ENCODE results near the gene SEC61G.

Gene SEC61G

GRCh38 chr7:54757711-54758110, 1.3 kb downstream of the SEC61G start:
- DNase-seq, result no peak

GRCh38 chr7:54749200-54749599, 9.8 kb downstream of the SEC61G start:
- DNase-seq, result no peak

DNA sequence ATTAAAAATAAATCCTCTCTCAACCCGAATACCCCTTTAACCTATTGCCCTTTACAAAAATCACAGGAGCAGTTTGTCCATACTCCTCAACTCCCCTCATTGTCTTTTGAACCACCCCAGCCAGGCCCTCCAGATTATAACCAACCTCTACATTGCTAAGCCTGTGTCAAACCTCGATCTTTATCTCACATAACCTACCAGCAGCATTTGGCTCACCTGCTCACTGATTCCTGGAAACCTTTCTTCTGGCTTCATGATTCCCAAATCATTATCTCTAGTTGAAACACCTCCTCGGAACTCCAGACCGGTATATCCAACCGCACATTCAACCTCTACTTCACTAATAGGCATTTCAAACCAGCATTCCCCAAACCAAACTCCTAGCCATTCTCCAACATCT, 11.8 kb downstream of the SEC61G start:
- no peak for DNase-seq

DNA sequence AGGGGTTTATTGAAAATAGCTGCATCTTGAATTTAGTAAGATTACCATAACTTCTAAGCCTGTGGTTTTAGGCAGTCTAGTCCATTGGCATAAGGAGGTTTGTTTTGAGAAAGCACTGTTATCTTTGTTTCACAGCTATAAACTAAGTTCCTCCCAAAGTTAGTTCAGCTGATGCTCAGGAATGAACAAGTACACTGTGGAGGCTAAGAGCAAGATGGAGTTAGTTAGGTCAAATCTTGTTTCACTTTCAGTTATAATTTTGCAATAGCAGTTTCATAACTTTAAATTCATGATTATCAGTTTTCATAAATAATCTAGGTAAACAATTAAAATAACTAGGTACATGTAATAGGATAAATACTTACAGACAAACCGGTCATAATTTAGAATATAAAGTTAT, 15.4 kb downstream of the SEC61G start:
- no peak for DNase-seq

DNA sequence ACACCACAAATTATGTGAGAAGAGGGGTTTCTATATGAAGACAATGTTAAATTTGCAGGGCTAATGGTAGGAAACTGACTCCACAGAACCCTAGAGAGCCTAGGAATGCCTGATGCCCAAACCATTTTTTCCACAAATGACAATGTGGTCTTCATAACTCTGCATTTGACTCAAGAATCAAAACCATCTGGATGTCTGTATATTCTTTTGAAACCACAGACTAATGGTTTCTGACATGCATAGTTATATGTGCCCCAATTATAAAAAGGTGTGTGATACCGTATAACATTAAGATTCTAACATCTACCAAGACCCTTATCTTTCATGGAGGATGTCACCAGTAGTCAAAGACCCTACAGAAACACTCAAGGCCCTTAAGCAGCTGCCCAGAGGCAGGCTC, 20.3 kb downstream of the SEC61G start:
- no peak for DNase-seq

- no peak for DNase-seq
Measured at GRCh38 chr7:54729107-54729506, 29.9 kb downstream of the SEC61G start.

DNA sequence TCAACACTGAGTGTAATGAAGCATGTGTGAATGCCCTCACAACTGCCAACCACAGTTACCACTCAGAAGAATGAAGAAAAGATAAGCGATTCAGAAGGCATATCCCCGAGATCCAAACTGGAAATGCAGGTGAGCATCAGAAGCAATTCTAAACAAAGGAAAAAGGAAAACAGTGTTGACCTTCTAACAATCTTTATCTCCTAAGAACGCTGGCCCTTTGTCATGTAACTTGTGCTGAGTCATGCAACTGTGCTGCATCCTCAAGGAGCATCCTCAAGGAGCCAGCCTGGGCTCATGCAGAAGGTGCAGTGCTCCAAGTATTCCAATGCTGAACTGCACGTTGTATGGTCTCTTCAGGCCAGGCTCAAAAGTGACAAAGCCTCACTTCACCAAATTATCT, 30.6 kb downstream of the SEC61G start:
- DNase-seq, result no peak

DNA sequence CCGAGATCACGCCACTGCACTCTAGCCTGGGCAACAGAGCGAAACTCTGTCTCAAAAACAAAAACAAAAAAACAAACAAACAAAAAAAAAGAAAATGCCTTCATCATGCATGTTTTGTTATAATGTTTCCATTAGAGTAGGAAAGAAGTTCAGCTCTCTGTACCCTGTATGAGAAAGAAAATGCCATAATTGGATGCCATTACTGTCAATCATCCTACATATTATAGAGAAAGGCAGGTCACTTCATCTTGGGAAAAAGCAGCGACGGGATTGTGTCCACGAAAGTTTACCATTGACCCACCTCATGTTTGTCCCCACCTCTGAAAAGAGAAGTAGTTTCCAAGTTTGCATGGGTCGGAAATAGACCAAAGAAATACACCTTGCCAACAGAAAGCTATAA, 33.8 kb downstream of the SEC61G start:
- DNase-seq, result no peak

GRCh38 chr7:54722502-54722901, 36.5 kb downstream of the SEC61G start:
- DNase-seq, result no peak

GRCh38 chr7:54722026-54722425, 37.0 kb downstream of the SEC61G start:
- DNase-seq, result no peak

GRCh38 chr7:54719974-54720373, 39.0 kb downstream of the SEC61G start:
- no peak for DNase-seq

- DNase-seq, result no peak
Measured at GRCh38 chr7:54719425-54719824, 39.6 kb downstream of the SEC61G start.

GRCh38 chr7:54712820-54713219, 46.2 kb downstream of the SEC61G start:
- DNase-seq, result no peak

- DNase-seq, result no peak
Measured at GRCh38 chr7:54711900-54712595, 47.0 kb downstream of the SEC61G start.

- no peak for DNase-seq
Measured at GRCh38 chr7:54709283-54709682, 49.7 kb downstream of the SEC61G start.

DNA sequence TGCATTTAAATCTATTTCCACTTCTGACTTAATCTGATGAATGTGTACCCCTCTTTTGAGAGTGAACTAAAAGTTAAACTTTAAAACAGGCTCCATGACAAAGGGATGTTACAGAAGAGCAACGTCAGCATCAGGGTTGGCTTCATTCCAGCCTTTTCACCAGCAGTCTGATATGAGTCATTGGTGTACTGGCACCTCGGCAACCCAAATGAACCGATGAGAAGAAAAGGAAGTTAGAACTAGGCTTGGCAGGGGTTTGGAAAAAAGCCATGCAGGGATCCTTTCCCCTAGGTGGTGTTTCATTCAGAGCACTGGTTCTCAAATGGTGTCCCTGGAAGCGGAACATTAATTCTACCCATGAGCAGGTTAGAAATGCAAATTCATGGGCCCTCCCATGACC, 53.6 kb downstream of the SEC61G start:
- DNase-seq, result no peak

GRCh38 chr7:54704851-54705250, 54.2 kb downstream of the SEC61G start:
- DNase-seq, result no peak

Measured in activated CD4-positive, alpha-beta T cell treated with anti-CD3 and anti-CD28 coated beads for 1 hour (primary cell).